PC-3 (cell line): ENCODE results near the gene PPARG. TPM values are rescaled to one million over a fixed set of nuclear protein-coding genes. Genes with fewer than 3 reads are reported as not detected.

Experiments
- ATAC-seq: fragments of 200-7000 bp; cut with Tn5 transposase; 2 replicates; pipeline ENCODE4 v1.9.1; 2020; ENCODE audit warnings: mild to moderate bottlenecking, moderate library complexity
- BruUV-seq: library from RNA; stranded (reverse); fragments of 400-500 nt; replicated peaks from 2 replicates; lab custom pipeline; 2021; lab: Mats Ljungman, UMichigan
- CTCF ChIA-PET: fragments of 300-600 bp; sonication (Branson Sonifier 250); formaldehyde crosslinking; loops from one replicate; lab custom pipeline; 2022; ENCODE audit warnings: antibody characterized with exemption; lab: Charles Lee
- POLR2A ChIA-PET: fragments of 300-600 bp; sonication (Branson Sonifier 250); formaldehyde crosslinking; loops from one replicate; lab custom pipeline; 2022; ENCODE audit warnings: antibody characterized with exemption; ENCODE audit not compliant: unreplicated experiment; lab: Charles Lee
- DNase-seq: peaks from one replicate; pipeline ENCODE4 v3.0.0-alpha.2; 2015
- H2AFZ ChIP-seq: fragments of 300-600 bp; sonication (generic); 2 replicates; pipeline ENCODE4 v1.6.0; 2016; ENCODE audit warnings: antibody characterized with exemption, low read length
- H3F3A ChIP-seq: fragments of 300-600 bp; sonication (generic); one replicate; pipeline ENCODE4 v1.6.0; 2017; ENCODE audit warnings: antibody characterized with exemption, low read length, control low read depth, mild to moderate bottlenecking; ENCODE audit not compliant: unreplicated experiment
- H3K27ac ChIP-seq: fragments of 300-600 bp; sonication (generic); 2 replicates; pipeline ENCODE4 v1.5.1; 2016; ENCODE audit warnings: mild to moderate bottlenecking, low read length
- H3K27me3 ChIP-seq: fragments of 300-600 bp; sonication (generic); 2 replicates; pipeline ENCODE4 v1.6.1; 2016; ENCODE audit warnings: low read length, mixed read lengths
- H3K36me3 ChIP-seq: fragments of 300-600 bp; sonication (generic); 2 replicates; pipeline ENCODE4 v1.6.1; 2016; ENCODE audit warnings: low read depth, mixed run types, low read length, mixed read lengths
- H3K4me1 ChIP-seq: fragments of 300-600 bp; sonication (generic); 2 replicates; pipeline ENCODE4 v1.5.1; 2016; ENCODE audit warnings: low read length; ENCODE audit not compliant: insufficient read depth
- H3K4me2 ChIP-seq: fragments of 300-600 bp; sonication (generic); 2 replicates; pipeline ENCODE4 v1.6.0; 2016; ENCODE audit warnings: low read length
- H3K4me3 ChIP-seq: fragments of 300-600 bp; sonication (generic); 2 replicates; pipeline ENCODE4 v1.5.1; 2016; ENCODE audit warnings: mild to moderate bottlenecking, low read length, mixed read lengths
- H3K79me2 ChIP-seq: fragments of 300-600 bp; sonication (generic); 2 replicates; pipeline ENCODE4 v1.6.1; 2017; ENCODE audit warnings: low read length, mixed read lengths
- H3K9ac ChIP-seq: fragments of 300-600 bp; sonication (generic); 2 replicates; pipeline ENCODE4 v1.6.0; 2016; ENCODE audit warnings: mild to moderate bottlenecking, low read length
- H3K9me2 ChIP-seq: fragments of 300-600 bp; sonication (generic); replicated peaks from 2 replicates; pipeline ENCODE4 v1.6.1; 2016; ENCODE audit warnings: mixed run types, low read length, mixed read lengths
- H3K9me3 ChIP-seq: fragments of 300-600 bp; sonication (generic); 2 replicates; pipeline ENCODE4 v1.6.1; 2016; ENCODE audit warnings: low read length, mixed read lengths
- H4K20me1 ChIP-seq: fragments of 300-600 bp; sonication (generic); 2 replicates; pipeline ENCODE4 v1.6.1; 2016; ENCODE audit warnings: low read length, mixed read lengths
- EZH2 ChIP-seq: fragments of 300-600 bp; sonication (generic); IDR thresholded peaks from one replicate; pipeline ENCODE4 v1.6.1; 2017; ENCODE audit warnings: antibody characterized with exemption, mild to moderate bottlenecking, low read length; ENCODE audit not compliant: unreplicated experiment
- EZH2phosphoT487 ChIP-seq: fragments of 300-600 bp; sonication (generic); IDR thresholded peaks from 2 replicates; pipeline ENCODE4 v1.6.1; 2018; ENCODE audit warnings: mild to moderate bottlenecking, antibody characterized with exemption, low read length, borderline replicate concordance
- intact Hi-C: fragments of 100-400 bp; cut with micrococcal nuclease; formaldehyde crosslinking; loops from 2 replicates; pipeline ENCODE4 v1.9.0; 2023
- total RNA-seq: library from RNA; depleted of rRNA; stranded (reverse); fragments of >200 nt; gene quantifications from 2 replicates; pipeline ENCODE4 v1.2.3, GENCODE V29; 2014
- TF ChIP-seq, protein P1 (sequence below): fragments of 300-600 bp; sonication (generic); conservative IDR thresholded peaks from 2 replicates; pipeline ENCODE4 v1.5.1; 2017; ENCODE audit warnings: antibody characterized with exemption, low read depth, mild to moderate bottlenecking, low read length

The PPARG gene
- total RNA-seq, 1 experiment from 2014 or later, result 250 TPM

DNA sequence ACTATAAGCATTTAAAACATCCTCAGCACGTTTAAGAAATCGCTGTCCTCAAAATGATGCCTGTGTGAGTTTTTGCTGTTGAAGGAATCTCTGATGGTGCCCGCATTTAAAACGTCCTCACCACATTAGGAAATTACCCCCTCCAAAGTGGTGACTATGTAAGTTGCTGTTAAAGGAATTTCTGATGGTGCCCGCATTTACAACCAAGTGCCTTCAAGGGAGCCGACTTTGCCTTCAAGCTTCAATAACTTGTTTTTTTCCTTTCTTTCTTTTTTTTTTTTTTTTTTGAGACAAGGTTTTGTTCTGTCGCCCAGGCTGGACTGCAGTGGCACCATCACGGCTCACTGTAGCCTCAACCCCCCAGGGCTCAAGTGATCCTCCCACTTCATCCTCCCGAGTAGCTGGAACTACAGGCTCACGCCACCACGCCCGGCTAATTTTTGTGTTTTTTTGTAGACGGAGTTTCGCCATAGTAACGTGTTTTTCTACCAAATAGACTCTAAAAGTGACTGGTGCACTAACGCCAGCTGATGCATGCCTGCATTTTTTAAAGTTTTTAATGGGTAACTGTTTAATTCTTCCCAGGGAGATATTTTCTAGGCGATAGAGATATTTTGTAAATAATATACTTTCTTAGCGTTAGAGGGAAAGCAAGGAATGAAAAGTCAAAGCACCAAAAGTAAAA, 176.4 kb downstream of the PPARG start:
- Histone ChIP-seq H3K4me1 (peaks cover 37% of the 10 kb centered on the region), H3K27ac (peak overlapping the region; percentile 97), H3K4me3 (no peak overlapping the region), H3K4me2 (no peak overlapping the region), H3K27me3 (no peaks in the 10 kb centered on the region), H3K9me2 (no peaks in the 10 kb centered on the region), H2AFZ (no peak overlapping the region), H3F3A (peaks cover 9% of the 10 kb centered on the region), H3K36me3 (no peaks in the 10 kb centered on the region), H3K9me3 (no peaks in the 10 kb centered on the region), H4K20me1 (no peaks in the 10 kb centered on the region), H3K9ac (no peak overlapping the region), H3K79me2 (no peaks in the 10 kb centered on the region)
- DNase-seq (no peak), ATAC-seq (no peak)
- ChIA-PET POLR2A (interaction anchor here (0.6 kb wide), 1 partner anchor 11 kb away, joined by 3 read pairs; no protein-coding TSS in a partner anchor), CTCF (no interaction called here)
- TF ChIP-seq, protein P1, sequence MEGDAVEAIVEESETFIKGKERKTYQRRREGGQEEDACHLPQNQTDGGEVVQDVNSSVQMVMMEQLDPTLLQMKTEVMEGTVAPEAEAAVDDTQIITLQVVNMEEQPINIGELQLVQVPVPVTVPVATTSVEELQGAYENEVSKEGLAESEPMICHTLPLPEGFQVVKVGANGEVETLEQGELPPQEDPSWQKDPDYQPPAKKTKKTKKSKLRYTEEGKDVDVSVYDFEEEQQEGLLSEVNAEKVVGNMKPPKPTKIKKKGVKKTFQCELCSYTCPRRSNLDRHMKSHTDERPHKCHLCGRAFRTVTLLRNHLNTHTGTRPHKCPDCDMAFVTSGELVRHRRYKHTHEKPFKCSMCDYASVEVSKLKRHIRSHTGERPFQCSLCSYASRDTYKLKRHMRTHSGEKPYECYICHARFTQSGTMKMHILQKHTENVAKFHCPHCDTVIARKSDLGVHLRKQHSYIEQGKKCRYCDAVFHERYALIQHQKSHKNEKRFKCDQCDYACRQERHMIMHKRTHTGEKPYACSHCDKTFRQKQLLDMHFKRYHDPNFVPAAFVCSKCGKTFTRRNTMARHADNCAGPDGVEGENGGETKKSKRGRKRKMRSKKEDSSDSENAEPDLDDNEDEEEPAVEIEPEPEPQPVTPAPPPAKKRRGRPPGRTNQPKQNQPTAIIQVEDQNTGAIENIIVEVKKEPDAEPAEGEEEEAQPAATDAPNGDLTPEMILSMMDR, result no peak
- TF ChIP-seq EZH2phosphoT487 (no peak), EZH2 (no peak)
- BruUV-seq, result no TSS peak
- intact Hi-C loops, result no loop called here

DNA sequence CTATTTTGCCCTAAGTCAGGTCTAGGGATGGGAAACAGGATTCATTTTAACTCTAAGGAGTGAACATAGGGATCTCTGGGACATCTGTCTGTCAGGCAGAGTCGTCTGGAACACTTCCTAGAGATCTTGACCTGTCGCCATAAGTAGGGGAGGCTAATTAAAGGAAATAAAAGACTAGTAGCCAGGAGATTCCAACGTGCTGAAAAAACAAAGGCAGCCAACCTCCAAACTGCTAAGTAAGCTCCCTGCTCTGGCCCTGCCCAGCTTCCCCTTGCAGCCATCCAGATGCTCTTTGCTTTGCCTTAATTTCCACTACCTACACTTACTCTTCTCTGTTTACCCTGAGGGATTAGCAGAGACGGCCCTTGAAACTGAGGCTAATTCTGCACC, 177.0 kb downstream of the PPARG start:
- H3K9me2 ChIP-seq, result no peaks in the 10 kb centered on the region
- DNase-seq (no peak), ATAC-seq (no peak)
- H4K20me1 ChIP-seq, result no peaks in the 10 kb centered on the region
- no peak overlapping the region for H2AFZ ChIP-seq
- H3K4me2 ChIP-seq, result no peak overlapping the region
- TF ChIP-seq, protein P1, result no peak
- no peak for TF ChIP-seq EZH2phosphoT487
- no peak for TF ChIP-seq EZH2
- H3K79me2 ChIP-seq, result no peaks in the 10 kb centered on the region
- H3K4me1 ChIP-seq, result peaks cover 37% of the 10 kb centered on the region
- H3K9me3 ChIP-seq, result no peaks in the 10 kb centered on the region
- no TSS peak for BruUV-seq
- no peaks in the 10 kb centered on the region for H3K36me3 ChIP-seq
- H3K27ac ChIP-seq, result no peak overlapping the region
- peaks cover 14% of the 10 kb centered on the region for H3F3A ChIP-seq
- POLR2A ChIA-PET, result no interaction called here
- CTCF ChIA-PET, result no interaction called here
- no peaks in the 10 kb centered on the region for H3K27me3 ChIP-seq
- H3K4me3 ChIP-seq, result no peak overlapping the region
- intact Hi-C loops, result no loop called here
- H3K9ac ChIP-seq, result no peak overlapping the region

DNA sequence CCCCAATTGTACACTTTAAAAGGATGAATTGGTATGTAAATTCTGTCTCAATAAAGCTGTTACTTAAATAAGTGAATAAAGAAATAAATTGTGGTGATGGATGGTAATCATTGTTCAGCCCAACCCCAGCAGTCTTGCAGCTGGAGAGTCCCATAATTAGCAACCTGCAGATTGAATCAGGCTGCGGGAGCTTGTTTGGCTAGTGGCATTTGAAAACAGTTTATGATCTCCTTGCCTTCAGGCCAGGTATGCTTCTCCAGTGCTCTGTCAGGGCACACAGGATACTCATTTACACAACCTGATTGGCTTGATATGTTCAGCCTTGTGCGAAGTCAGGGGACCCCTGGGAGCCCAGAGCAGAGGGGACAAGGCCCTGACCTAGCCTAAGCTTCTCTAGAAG, 178.9 kb downstream of the PPARG start:
- no peak overlapping the region for H3K4me3 ChIP-seq
- intact Hi-C loops, result no loop called here
- no peaks in the 10 kb centered on the region for H4K20me1 ChIP-seq
- ChIA-PET CTCF (no interaction called here), POLR2A (interaction anchor here (0.6 kb wide), 1 partner anchor 9 kb away, joined by 3 read pairs; no protein-coding TSS in a partner anchor)
- peaks cover 33% of the 10 kb centered on the region for H3K4me1 ChIP-seq
- BruUV-seq, result no TSS peak
- peaks cover 11% of the 10 kb centered on the region for H3K79me2 ChIP-seq
- no peak for DNase-seq
- no peak overlapping the region for H2AFZ ChIP-seq
- H3K9me3 ChIP-seq, result no peaks in the 10 kb centered on the region
- H3K27ac ChIP-seq, result peak overlapping the region; percentile 99
- H3K36me3 ChIP-seq, result no peaks in the 10 kb centered on the region
- no peaks in the 10 kb centered on the region for H3K27me3 ChIP-seq
- H3F3A ChIP-seq, result peaks cover 13% of the 10 kb centered on the region
- TF ChIP-seq EZH2 (no peak), EZH2phosphoT487 (no peak)
- TF ChIP-seq, protein P1, result no peak
- no peaks in the 10 kb centered on the region for H3K9me2 ChIP-seq
- no peak overlapping the region for H3K4me2 ChIP-seq
- ATAC-seq, result no peak
- H3K9ac ChIP-seq, result no peak overlapping the region
